ENCODE data around the gene SF3B5. TPM values are rescaled to one million over a fixed set of nuclear protein-coding genes. Genes with fewer than 3 reads are reported as not detected.
"Not testable (repeated sequence)": the region's sequence is repeated elsewhere in the genome, so short reads cannot be mapped to it uniquely, and the experiment has no call there.

SF3B5 gene
- total RNA-seq: 168 and 170 TPM in 2 replicates

GRCh38 chr6:144095134-144096002 lies at the start of gene SF3B5:
SF3B5 (minus strand) TSS chr6:144095573; CDS start chr6:144095497, 76 bp downstream.
- intact Hi-C loops (cut with micrococcal nuclease): loop anchor here (1.0 to 10.0 kb wide), 17 partner anchors 31 to 1948 kb away; partner anchors contain the start of genes ADAT2, EPM2A, FBXO30 and HIVEP2

GRCh38 chr6:144144996-144145395 lies 49.6 kb upstream of the SF3B5 start:
- intact Hi-C loops (cut with micrococcal nuclease): no loop called here

- intact Hi-C loops (cut with micrococcal nuclease): no loop called here
Measured at GRCh38 chr6:144143878-144144277, 48.5 kb upstream of the SF3B5 start.

- intact Hi-C loops (cut with micrococcal nuclease): no loop called here
Measured at GRCh38 chr6:144143106-144143505, 47.7 kb upstream of the SF3B5 start.

GRCh38 chr6:144141470-144141869 lies 46.1 kb upstream of the SF3B5 start:
- intact Hi-C loops (cut with micrococcal nuclease): no loop called here

GRCh38 chr6:144140867-144141266 lies 45.5 kb upstream of the SF3B5 start:
- intact Hi-C loops (cut with micrococcal nuclease): no loop called here

- intact Hi-C loops (cut with micrococcal nuclease): no loop called here
Measured at GRCh38 chr6:144139817-144140216, 44.4 kb upstream of the SF3B5 start.

- intact Hi-C loops (cut with micrococcal nuclease): no loop called here
Measured at GRCh38 chr6:144138542-144138941, 43.2 kb upstream of the SF3B5 start.

GRCh38 chr6:144134737-144135136 lies 39.4 kb upstream of the SF3B5 start:
- intact Hi-C loops (cut with micrococcal nuclease): no loop called here

GRCh38 chr6:144134176-144134575 lies 38.8 kb upstream of the SF3B5 start:
- intact Hi-C loops (cut with micrococcal nuclease): no loop called here

- intact Hi-C loops (cut with micrococcal nuclease): no loop called here
Measured at GRCh38 chr6:144133225-144133821, 38.0 kb upstream of the SF3B5 start.

- intact Hi-C loops (cut with micrococcal nuclease): not testable (repeated sequence)
Measured at GRCh38 chr6:144132167-144132690, 36.9 kb upstream of the SF3B5 start.

GRCh38 chr6:144131248-144131709 lies 35.9 kb upstream of the SF3B5 start:
- intact Hi-C loops (cut with micrococcal nuclease): no loop called here

GRCh38 chr6:144129469-144129868 lies 34.1 kb upstream of the SF3B5 start:
- intact Hi-C loops (cut with micrococcal nuclease): no loop called here

GRCh38 chr6:144127097-144127496 lies 31.7 kb upstream of the SF3B5 start:
- intact Hi-C loops (cut with micrococcal nuclease): no loop called here

- intact Hi-C loops (cut with micrococcal nuclease): no loop called here
Measured at GRCh38 chr6:144123836-144124235, 28.5 kb upstream of the SF3B5 start.

- intact Hi-C loops (cut with micrococcal nuclease): no loop called here
Measured at GRCh38 chr6:144123421-144123820, 28.0 kb upstream of the SF3B5 start.

- intact Hi-C loops (cut with micrococcal nuclease): no loop called here
Measured at GRCh38 chr6:144122861-144123260, 27.5 kb upstream of the SF3B5 start.

GRCh38 chr6:144119376-144119775 lies 24.0 kb upstream of the SF3B5 start:
- intact Hi-C loops (cut with micrococcal nuclease): no loop called here

GRCh38 chr6:144115219-144115618 lies 19.8 kb upstream of the SF3B5 start:
- intact Hi-C loops (cut with micrococcal nuclease): no loop called here

GRCh38 chr6:144113366-144113765 lies 18.0 kb upstream of the SF3B5 start:
- intact Hi-C loops (cut with micrococcal nuclease): no loop called here

- intact Hi-C loops (cut with micrococcal nuclease): no loop called here
Measured at GRCh38 chr6:144110210-144110609, 14.8 kb upstream of the SF3B5 start.
